Measurements from ENCODE around the gene HBEGF.
A peak's percentile ranks its signal among the peaks of the same experiment; 100 is the strongest.
"Not testable (repeated sequence)": the region's sequence is repeated elsewhere in the genome, so short reads cannot be mapped to it uniquely, and the experiment has no call there.

Gene HBEGF

DNA sequence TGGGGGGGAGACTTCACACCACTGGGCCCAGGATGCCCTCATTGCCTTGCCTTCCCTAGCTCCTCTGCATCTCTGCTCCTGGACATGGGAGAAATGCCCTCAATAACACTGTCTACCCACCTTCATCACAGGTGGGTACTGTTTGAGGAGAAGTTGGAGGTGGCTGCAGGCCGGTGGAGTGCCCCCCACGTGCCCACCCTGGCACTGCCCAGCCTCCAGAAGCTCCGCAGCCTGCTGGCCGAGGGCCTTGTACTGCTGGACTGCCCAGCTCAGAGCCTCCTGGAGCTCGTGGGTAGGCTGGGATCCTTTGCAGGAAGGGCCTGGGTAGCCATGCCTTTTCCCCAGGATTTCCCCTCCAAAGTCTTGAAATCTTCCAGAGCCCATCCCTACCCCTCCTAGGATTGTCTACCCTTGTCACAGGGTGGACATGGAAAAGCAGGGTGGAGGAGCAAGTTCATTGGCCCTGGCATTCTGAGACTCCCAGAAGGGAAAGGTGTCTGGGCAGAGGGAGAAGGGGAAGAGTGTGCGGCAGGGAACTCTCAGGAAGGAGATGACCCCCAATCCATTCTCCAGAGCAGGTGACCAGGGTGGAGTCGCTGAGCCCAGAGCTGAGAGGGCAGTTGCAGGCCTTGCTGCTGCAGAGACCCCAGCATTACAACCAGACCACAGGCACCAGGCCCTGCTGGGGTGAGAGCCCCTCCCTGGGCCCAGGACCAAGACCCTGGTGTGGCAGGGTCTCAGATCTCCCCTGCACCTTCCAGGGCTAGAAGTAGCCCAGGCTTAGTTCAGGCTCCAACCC lies 14.5 kb upstream of the HBEGF start:
- no peak for DNase-seq

GRCh38 chr5:140360101-140360500 lies 13.7 kb upstream of the HBEGF start, which contains the start of gene SLC4A9:
SLC4A9 (plus strand) TSS chr5:140360194; CDS start chr5:140360237, 43 bp downstream.
- no peak for DNase-seq

DNA sequence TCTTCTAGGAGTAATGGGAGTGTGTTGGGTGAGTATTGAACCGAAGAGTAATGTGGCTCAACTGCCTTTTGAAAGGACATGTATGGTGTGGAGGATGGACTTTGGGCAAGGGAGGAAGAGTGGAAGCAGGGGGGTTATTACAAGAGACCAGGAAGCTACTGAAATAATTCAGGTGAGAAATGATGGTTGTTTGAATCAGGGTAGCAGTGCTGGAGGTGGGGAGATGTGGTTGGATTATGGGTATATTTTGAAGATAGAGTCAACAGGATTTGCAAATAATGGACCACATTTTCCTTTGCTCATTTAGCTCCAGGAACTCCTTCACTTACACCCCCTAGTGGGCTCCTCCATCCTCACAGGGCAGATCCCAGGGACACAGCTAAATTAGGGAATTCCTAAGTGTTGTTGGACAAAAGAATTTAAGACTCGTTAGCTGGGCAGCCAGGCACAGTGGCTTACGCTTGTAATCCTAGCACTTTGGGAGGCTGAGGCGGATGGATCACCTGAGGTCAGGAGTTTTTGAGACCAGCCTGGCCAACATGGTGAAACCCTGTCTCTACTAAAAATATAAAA lies 12.4 kb upstream of the HBEGF start:
- peak in 1 of 2 experiments; percentile 34 for DNase-seq

GRCh38 chr5:140357726-140358093 lies 11.3 kb upstream of the HBEGF start:
- DNase-seq: peak; percentile 59 to 83

GRCh38 chr5:140356853-140357725 lies 10.7 kb upstream of the HBEGF start:
- no peak for DNase-seq

DNA sequence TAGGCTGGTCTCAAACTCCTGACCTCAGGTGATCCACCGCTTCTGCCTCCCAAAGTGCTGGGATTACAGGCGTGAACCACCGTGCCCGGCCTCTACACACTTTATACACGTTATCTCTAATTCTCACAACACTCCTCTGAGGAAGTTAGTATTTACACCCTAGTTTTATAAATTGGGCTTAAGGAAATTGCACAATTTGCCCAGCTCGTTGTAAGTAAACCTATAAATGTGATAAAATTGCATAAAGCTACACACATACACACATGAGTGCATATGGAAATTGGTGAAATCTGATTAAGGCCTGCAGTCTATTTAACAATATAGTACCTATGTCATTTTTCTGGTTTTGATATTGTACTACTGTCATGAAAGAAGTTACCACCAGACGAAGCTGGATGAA lies 9.1 kb upstream of the HBEGF start:
- DNase-seq: no peak

- peak; percentile 30 to 65 for DNase-seq
Measured at GRCh38 chr5:140351609-140352334, 5.4 kb upstream of the HBEGF start.

- no peak for DNase-seq
Measured at GRCh38 chr5:140349244-140349643, 2.8 kb upstream of the HBEGF start.

- peak in 1 of 2 experiments; percentile 1 for DNase-seq
Measured at GRCh38 chr5:140348104-140348503, 1.7 kb upstream of the HBEGF start.

- DNase-seq: no peak
Measured at GRCh38 chr5:140347360-140347759, 957 bp upstream of the HBEGF start.

DNA sequence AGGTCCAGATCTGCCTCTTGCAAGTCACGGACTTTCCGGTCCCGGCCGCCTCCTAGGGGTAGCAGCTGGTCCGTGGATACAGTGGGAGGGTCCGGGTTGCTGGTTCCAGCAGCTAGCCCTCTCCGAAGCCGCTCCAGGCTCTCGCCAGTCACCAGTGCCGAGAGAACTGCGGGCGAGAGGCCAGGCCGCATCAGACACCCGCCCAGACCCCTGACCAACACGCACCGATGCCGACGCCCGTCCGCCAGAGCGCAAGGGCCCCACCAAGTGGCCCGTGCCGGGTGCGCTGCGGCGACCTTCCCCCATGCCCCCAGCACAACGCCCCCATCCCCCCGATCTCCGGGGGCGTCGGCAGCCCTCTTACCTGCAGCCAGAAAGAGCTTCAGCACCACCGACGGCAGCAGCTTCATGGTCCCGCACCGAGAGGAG lies 470 bp downstream of the HBEGF start:
- DNase-seq: peak in 1 of 2 experiments; percentile 52

DNA sequence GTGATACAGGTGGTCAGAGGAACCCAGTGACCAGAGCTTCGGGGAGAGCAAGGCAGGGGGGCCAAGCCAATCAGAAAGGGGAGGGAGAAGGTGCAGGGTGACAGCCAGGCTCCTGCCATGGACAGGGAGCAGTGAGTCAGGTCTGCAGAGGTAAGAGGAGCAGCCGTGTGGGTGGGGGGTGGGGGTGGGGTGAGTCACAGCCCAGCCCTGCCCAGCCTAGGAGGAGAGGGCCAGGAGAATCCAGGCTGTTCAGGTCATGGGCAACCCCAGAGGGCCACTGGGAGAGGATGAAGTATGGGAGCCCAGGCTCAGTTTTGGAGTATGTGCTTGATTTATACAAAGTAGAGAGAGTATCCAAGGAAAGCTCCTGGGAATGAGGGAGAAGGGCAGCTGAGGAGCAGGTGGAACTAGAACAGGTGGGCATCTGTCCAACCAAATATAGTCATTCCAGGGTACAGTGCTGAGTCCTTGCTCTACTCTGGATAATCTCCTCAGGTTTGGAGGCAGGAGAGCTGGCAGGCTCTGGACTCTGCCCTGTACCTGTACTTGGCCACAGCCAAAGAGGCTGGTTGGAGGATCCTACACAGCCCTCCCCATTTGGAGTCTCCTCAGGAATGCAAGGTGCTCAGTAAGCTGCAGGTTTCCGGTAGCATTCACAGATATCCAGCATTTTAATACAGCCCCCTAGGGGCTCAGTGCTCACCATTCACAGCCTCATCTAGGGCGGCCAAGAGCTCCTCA lies 1.6 kb downstream of the HBEGF start:
- DNase-seq: no peak

DNA sequence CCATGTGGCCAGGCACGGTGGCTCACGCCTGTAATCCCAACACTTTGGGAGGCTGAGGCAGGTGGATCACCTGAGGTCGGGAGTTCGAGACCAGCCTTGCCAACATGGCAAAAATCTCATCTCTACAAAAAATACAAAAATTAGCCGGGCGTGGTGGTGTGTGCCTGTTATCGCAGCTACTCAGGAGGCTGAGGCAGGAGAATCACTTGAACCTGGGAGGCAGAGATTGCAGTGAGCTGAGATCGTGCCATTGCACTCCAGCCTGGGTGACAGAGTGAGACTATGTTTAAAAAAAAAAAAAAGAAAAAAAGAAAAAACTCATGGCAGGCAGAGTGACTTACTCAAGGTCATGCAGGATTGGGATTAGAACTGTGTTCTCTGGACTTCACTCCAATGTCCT lies 2.6 kb downstream of the HBEGF start:
- DNase-seq: not testable (repeated sequence)

- no peak for DNase-seq
Measured at GRCh38 chr5:140342896-140343295, 3.5 kb downstream of the HBEGF start.

DNA sequence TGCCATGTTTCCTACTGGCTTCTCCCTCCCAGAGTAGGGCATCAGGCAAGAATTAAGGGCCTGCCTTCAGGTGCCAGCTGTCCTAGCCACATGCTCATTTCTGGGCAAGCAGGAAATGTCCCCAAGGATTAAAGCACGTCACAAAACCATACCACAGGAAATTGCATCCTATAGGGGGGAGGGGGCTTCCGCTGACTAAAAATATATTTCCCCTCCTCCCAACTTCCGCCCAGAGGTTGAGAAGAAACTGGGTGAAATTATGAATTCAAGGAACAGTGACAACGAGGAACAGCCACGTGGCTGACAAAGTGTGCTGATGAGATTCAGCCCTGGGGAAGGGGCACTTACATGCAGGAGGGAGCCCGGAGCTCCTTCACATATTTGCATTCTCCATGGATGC lies 4.1 kb downstream of the HBEGF start:
- no peak for DNase-seq

GRCh38 chr5:140341591-140341990 lies 4.8 kb downstream of the HBEGF start:
- no peak for DNase-seq

DNA sequence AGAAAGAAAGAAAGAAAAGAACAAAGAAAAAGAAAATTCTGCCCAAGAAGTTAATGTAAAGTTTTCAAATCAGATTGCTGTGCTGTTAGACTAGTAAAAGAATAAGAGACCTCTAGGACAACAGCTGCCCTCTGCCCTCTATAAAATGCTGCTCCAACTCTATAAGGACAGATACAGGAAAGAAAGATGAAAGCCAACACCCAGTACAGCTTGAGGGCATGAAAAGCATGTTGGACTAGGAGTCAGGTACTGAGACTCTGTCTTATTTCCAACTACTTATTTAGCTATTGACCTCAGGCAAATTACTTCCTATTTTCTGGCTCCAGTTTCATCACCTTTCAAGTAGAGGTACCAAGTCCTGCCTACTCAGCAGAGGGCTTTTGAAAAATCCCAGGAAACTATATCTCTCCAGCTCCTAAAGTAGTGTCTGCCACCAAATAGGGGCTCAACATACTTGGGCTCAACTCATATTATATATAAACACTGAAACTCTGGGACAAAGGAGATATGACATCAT lies 5.7 kb downstream of the HBEGF start:
- DNase-seq: no peak

DNA sequence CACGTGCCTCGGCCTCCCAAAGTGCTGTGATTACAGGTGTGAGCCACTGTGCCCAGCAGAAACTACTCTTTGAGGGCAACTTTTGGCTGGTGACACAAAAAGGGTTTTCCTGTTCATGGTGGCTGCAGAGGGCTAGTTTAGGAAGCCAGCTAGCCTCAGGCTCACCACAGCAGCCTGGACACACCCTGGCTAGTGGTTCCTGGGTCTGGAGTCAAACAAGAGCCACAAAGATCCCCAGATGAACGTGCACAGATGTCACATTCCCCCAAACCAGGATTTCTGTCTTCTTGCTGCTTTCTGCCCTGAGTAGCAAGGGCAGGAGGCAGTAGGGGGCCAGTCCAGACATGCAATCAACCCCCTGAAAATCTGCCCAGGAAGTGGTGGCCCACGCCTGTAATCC lies 6.8 kb downstream of the HBEGF start:
- no peak for DNase-seq

DNA sequence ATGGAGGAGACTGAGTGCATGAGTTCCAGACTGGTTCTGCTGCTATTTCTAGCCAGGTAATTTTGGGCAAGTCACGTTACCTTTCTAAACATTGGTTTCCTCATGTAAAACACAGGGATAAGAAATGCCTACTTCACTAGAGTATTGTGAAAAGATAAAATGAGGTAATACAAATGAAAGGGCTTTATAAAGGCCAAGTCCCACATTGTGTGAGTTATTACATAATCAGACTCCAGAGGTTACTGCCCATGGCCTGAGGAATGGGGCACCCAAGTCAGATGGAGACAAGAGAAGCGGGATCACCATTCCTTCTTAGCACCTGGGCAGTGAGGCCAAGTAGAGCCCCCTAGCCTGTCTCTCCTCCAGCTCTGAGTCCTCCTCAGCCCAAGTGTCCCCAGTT lies 7.5 kb downstream of the HBEGF start:
- no peak for DNase-seq

GRCh38 chr5:140338336-140338735 lies 8.1 kb downstream of the HBEGF start:
- no peak for DNase-seq

DNA sequence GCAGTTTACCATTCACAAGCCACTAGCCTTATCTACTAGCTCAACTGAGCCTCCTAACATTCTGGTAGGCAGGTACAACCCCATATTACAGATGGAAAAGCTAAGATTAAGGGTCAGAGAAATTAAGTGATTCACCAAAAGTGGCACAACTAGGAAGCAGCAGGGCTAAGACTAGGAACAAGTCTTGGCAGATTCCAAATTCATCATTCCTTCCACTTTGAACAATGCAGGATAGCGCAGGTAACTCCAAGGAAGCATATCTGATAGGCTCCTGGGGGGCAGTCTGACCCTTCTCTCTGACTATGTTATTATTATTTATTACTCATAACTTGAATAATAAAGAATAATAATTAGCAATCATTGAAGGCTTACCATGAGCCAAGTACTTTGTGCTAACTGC lies 8.5 kb downstream of the HBEGF start:
- DNase-seq: no peak

DNA sequence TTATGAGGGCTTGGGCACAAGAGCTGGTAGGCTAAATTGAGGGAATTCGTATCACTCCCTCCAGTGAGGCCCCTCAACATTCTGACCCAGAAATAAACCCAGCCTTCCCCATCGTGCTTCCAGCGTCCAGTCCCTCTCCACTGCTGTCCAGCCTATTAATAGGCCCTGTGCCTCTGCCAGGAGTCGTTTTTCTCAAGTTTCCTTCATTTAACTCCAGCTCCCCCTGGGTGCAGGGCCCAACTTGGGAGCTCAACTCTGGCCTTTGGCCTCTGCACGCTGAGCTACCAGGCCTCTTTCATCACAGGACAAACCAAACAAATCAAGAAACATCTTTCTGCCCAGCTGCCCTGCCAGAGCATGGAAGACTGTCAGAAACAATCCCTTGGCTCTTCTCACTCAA lies 10.0 kb downstream of the HBEGF start:
- DNase-seq: no peak
